HepG2 (cell line): ENCODE measurements around the gene PIGK. TPM values are rescaled to one million over a fixed set of nuclear protein-coding genes. Genes with fewer than 3 reads are reported as not detected.

Source experiments
- ATAC-seq: fragments of 200-7000 bp; cut with Tn5 transposase; 3 replicates; pipeline ENCODE4 v1.9.1; 2020; ENCODE audit warnings: mild to moderate bottlenecking, moderate library complexity
- BruUV-seq: library from RNA; stranded (reverse); fragments of 400-500 nt; replicated peaks from 2 replicates; lab custom pipeline; 2021; lab: Mats Ljungman, UMichigan
- CTCF ChIA-PET: fragments of 300-600 bp; formaldehyde crosslinking; extraction: SDS; loops from one replicate; lab custom pipeline; 2021; ENCODE audit warnings: low total read pairs, inconsistent platforms, low intra/inter-chr PET ratio; lab: Yijun Ruan, JAX
- POLR2A ChIA-PET: fragments of 350-600 bp; sonication (Branson Sonifier 250); formaldehyde crosslinking; loops from one replicate; lab custom pipeline; 2020; ENCODE audit warnings: antibody characterized with exemption, inconsistent platforms; lab: Yijun Ruan, JAX
- DNase-seq: peaks from one replicate; pipeline ENCODE4 v3.0.0-alpha.2; 2015; ENCODE audit warnings: low spot score
- FAIRE-seq: peaks from 3 replicates; lab custom pipeline; 2011; peaks lifted over from hg19 to GRCh38; lab: Jason Lieb, UNC
- H2AFZ ChIP-seq: one replicate; pipeline ENCODE4 v1.6.1; 2011; ENCODE audit warnings: low read length, inconsistent platforms
- H3K27ac ChIP-seq: fragments of 300-600 bp; 3 replicates; pipeline ENCODE4 v1.8.0; 2011; ENCODE audit warnings: mixed run types, mild to moderate bottlenecking, mixed read lengths, low read length, inconsistent platforms; ENCODE audit not compliant: insufficient read depth; ENCODE audit errors: extremely low read length
- H3K27me3 ChIP-seq, 2 experiments: fragments of 200-600 bp in 1 of 2; 2 replicates in 1 of 2; 3 replicates in 1 of 2; pipeline versions ENCODE4 v1.6.0 to v1.8.0; 2011; ENCODE audit warnings: low read length in 2 of 2, mild to moderate bottlenecking in 2 of 2, moderate library complexity in 2 of 2, inconsistent platforms in 1 of 2; ENCODE audit not compliant: insufficient read depth in 2 of 2, control insufficient read depth in 1 of 2
- H3K36me3 ChIP-seq, 2 experiments: fragments of 200-600 bp in 1 of 2; replicated peaks in 1 of 2; 2 replicates in 1 of 2; 3 replicates in 1 of 2; pipeline versions ENCODE4 v1.5.1 to v1.8.0; 2011; ENCODE audit warnings: low read length in 2 of 2, inconsistent platforms in 1 of 2; ENCODE audit not compliant: insufficient read depth in 2 of 2, control insufficient read depth in 1 of 2
- H3K4me1 ChIP-seq: 2 replicates; pipeline ENCODE4 v1.5.1; 2012; ENCODE audit warnings: low read length, inconsistent platforms; ENCODE audit not compliant: insufficient read depth
- H3K4me2 ChIP-seq: 2 replicates; pipeline ENCODE4 v1.6.0; 2011; ENCODE audit warnings: low read depth, low read length, inconsistent platforms
- H3K4me3 ChIP-seq, 3 experiments: fragments of 200-600 bp in 1 of 3; sonication (generic), shearing (Covaris generic) in 1 of 3; replicated peaks in 1 of 3; 2 replicates each; pipeline ENCODE4 v1.5.1; 2011 to 2016; ENCODE audit warnings: low read length in 3 of 3, inconsistent platforms in 2 of 3, low read depth in 2 of 3, mild to moderate bottlenecking in 2 of 3, control low read depth in 1 of 3, mixed read lengths in 1 of 3; ENCODE audit not compliant: insufficient read depth in 1 of 3
- H3K79me2 ChIP-seq: one replicate; pipeline ENCODE4 v1.6.1; 2011; ENCODE audit warnings: low read length, inconsistent platforms; ENCODE audit not compliant: insufficient read depth
- H3K9ac ChIP-seq: 2 replicates; pipeline ENCODE4 v1.6.0; 2011; ENCODE audit warnings: mild to moderate bottlenecking, low read depth, low read length, inconsistent platforms; ENCODE audit not compliant: insufficient read depth
- H3K9me3 ChIP-seq: 2 replicates; pipeline ENCODE4 v1.5.1; 2012; ENCODE audit warnings: mild to moderate bottlenecking, low read length
- H4K20me1 ChIP-seq: 2 replicates; pipeline ENCODE4 v1.6.0; 2011; ENCODE audit warnings: inconsistent platforms, mild to moderate bottlenecking, low read length, moderate library complexity; ENCODE audit not compliant: insufficient read depth
- ASH2L ChIP-seq: fragments of 300-600, 200-600 bp; sonication (generic); IDR thresholded peaks from 2 replicates; pipeline ENCODE4 v1.7.0; 2017; ENCODE audit warnings: low read depth, mild to moderate bottlenecking, moderate library complexity, mixed read lengths, low read length; ENCODE audit not compliant: insufficient read length
- SNAI1 ChIP-seq: sonication (generic); formaldehyde crosslinking; IDR thresholded peaks from 2 replicates; pipeline ENCODE4 v1.5.0; 2020; ENCODE audit warnings: mild to moderate bottlenecking, missing genetic modification reagents, borderline replicate concordance
- SOX5 ChIP-seq: IDR thresholded peaks from 2 replicates; pipeline ENCODE4 v1.6.1; 2016; ENCODE audit warnings: borderline replicate concordance
- ZNF180 ChIP-seq: sonication (generic); formaldehyde crosslinking; IDR thresholded peaks from 2 replicates; pipeline ENCODE4 v1.4.0; 2020; ENCODE audit warnings: low read depth, missing genetic modification reagents, borderline replicate concordance
- WGBS: methylation state at CpG from one replicate; pipeline ENCODE4 v1.1.6; 2017; ENCODE audit warnings: low lambda C conversion rate; 5-methylcytosine and 5-hydroxymethylcytosine counted together
- in situ Hi-C: cut with HindIII; loops from 2 replicates; pipeline ENCODE4 v1.10.0; 2017; ENCODE audit warnings: low pct_unique_long_range_greater_than_20kb; ENCODE audit not compliant: extremely low pct_ligation_motif_present
- intact Hi-C: fragments of 100-400 bp; cut with micrococcal nuclease; formaldehyde crosslinking; loops from one replicate; pipeline ENCODE4 v1.10.0; 2022; ENCODE audit not compliant: unreplicated experiment
- polyA plus RNA-seq, 8 experiments: library from polyadenylated mRNA; depleted of rRNA in 3 of 8; stranded (reverse) in 7 of 8; unstranded in 1 of 8; fragments of >200 nt; fragmentation: Illumina TruSeq in 4 of 8; extraction: Trizol in 4 of 8; gene quantifications; 2 replicates each; pipeline versions ENCODE4 v1.2.1 to v1.2.3, GENCODE V29; 2011 to 2016; ENCODE audit warnings: low read depth in 4 of 8, missing spikeins in 1 of 8, mixed read lengths in 1 of 8; ENCODE audit not compliant: insufficient read depth in 1 of 8
- total RNA-seq, 5 experiments: library from RNA; depleted of rRNA; stranded (reverse); fragments of >200 nt; fragmentation: Illumina TruSeq; extraction: Trizol; gene quantifications; 2 replicates each; pipeline ENCODE4 v1.2.3, GENCODE V29; 2016; ENCODE audit warnings: low read depth in 1 of 5

PIGK gene
- total and polyA plus RNA-seq, 2 of the 13 experiments (the other 11 are each of a cell fraction or from before 2014, with no cell fraction given): 14.7 to 38.5 TPM

DNA sequence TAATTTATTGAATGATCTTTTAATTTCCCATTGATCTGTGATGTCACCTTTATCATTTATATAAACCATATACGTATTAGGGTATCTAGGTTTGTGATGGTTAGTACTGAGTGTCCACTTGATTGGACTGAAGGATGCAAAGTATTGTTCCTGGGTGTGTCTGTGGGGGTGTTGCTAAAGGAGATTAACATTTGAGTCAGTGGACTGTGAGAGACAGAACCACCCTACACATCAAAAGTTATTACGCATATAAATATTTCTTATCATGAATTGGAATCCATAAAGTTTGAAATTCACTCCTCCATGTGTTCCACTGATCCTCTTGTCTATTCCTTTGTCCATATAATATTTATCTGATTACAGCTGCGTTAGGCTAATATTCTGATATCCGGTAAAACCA, 100.5 kb downstream of the PIGK start:
- BruUV-seq: no TSS peak
- Histone ChIP-seq H3K4me1 (no peaks in the 10 kb centered on the region), H3K79me2 (no peaks in the 10 kb centered on the region), H3K4me2 (no peak overlapping the region), H3K27me3 (no peaks in the 10 kb centered on the region), H3K27ac (no peak overlapping the region), H2AFZ (no peak overlapping the region), H3K36me3 (no peaks in the 10 kb centered on the region), H4K20me1 (no peaks in the 10 kb centered on the region), H3K4me3 (no peak overlapping the region), H3K9ac (no peak overlapping the region), H3K9me3 (no peaks in the 10 kb centered on the region)
- intact Hi-C loops (no loop called here), in situ Hi-C loops (no loop called here)
- no peak for TF ChIP-seq SNAI1 (CRISPR knock-in tag)
- TF ChIP-seq SOX5 (CRISPR knock-in tag): no peak
- no peak for TF ChIP-seq ZNF180
- CTCF ChIA-PET: no interaction called here
- FAIRE-seq (no peak), ATAC-seq (no peak), DNase-seq (no peak)
- POLR2A ChIA-PET: no interaction called here
- WGBS: 95% methylated on average over 4 of the region's 4 CpGs

DNA sequence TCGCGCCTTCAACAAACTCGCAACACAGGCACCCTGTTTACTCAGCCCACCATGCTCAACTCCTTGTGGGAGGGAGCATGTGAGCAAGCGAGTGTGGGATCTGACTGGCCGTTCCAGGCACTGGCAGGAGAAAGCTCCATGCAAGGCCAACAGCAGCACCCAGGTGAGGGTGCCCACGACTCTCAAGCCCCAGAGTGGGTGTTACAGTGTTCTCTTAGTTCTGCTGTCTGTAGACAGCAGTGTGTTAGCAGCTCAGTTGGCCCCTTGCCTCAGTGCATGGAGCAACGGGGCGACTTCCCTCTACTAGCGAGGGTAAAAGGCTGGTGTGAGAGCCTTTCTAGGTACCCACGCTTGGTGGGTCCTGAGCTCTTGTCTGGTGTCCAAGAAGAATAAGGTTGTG, 114.6 kb downstream of the PIGK start:
- Histone ChIP-seq H3K4me1 (no peaks in the 10 kb centered on the region), H3K4me2 (no peak overlapping the region), H3K27me3 (no peaks in the 10 kb centered on the region), H3K36me3 (no peaks in the 10 kb centered on the region), H4K20me1 (no peaks in the 10 kb centered on the region), H2AFZ (no peak overlapping the region), H3K9me3 (no peaks in the 10 kb centered on the region), H3K4me3 (no peak overlapping the region), H3K79me2 (no peaks in the 10 kb centered on the region), H3K27ac (no peak overlapping the region), H3K9ac (no peak overlapping the region)
- BruUV-seq: no TSS peak
- WGBS: 86% methylated on average over 10 of the region's 10 CpGs
- POLR2A ChIA-PET: no interaction called here
- ATAC-seq (no peak), FAIRE-seq (no peak), DNase-seq (no peak)
- intact Hi-C loops: no loop called here
- no peak for TF ChIP-seq ASH2L
- in situ Hi-C loops: no loop called here
- CTCF ChIA-PET: no interaction called here
